SK-N-SH treated with all-trans-retinoic acid at 6 μM for 48 hours (cell line): ENCODE measurements around the gene IRF2BPL.
A peak's percentile ranks its signal among the peaks of the same experiment; 100 is the strongest.

Source experiments
- ATAC-seq: fragments of 200-7000 bp; cut with Tn5 transposase; 3 replicates; pipeline ENCODE4 v1.9.1; 2020; ENCODE audit warnings: mild to moderate bottlenecking, moderate library complexity
- ARNTL ChIP-seq: fragments of 450-650 bp; formaldehyde crosslinking; IDR thresholded peaks from 2 replicates; pipeline ENCODE4 v1.5.0; 2020; ENCODE audit warnings: low read depth, mild to moderate bottlenecking, moderate library complexity, borderline replicate concordance
- BACH2 ChIP-seq: fragments of 250-450 bp; sonication (Bioruptor Pico); IDR thresholded peaks from 2 replicates; pipeline ENCODE4 v1.9.0; 2021; ENCODE audit warnings: mild to moderate bottlenecking, borderline replicate concordance
- CREB5 ChIP-seq: fragments of 250-450 bp; sonication (Bioruptor Pico); IDR thresholded peaks from 2 replicates; pipeline ENCODE4 v1.5.1; 2020; ENCODE audit warnings: low read depth, mild to moderate bottlenecking, moderate library complexity
- CSDC2 ChIP-seq: fragments of 250-450 bp; sonication (Bioruptor Pico); IDR thresholded peaks from 2 replicates; pipeline ENCODE4 v1.5.0; 2020; ENCODE audit warnings: mild to moderate bottlenecking, moderate library complexity
- CSRNP3 ChIP-seq: fragments of 250-450 bp; sonication (Bioruptor Pico); IDR thresholded peaks from 2 replicates; pipeline ENCODE4 v1.5.1; 2021; ENCODE audit warnings: mild to moderate bottlenecking, moderate library complexity
- ESRRG ChIP-seq: fragments of 250-450 bp; sonication (Bioruptor Pico); IDR thresholded peaks from 2 replicates; pipeline ENCODE4 v1.6.1; 2021; ENCODE audit warnings: mild to moderate bottlenecking
- GLIS3 ChIP-seq: fragments of 250-450 bp; sonication (Bioruptor Pico); IDR thresholded peaks from 2 replicates; pipeline ENCODE4 v1.5.0; 2020; ENCODE audit warnings: mild to moderate bottlenecking, moderate library complexity
- ISL1 ChIP-seq: fragments of 250-450 bp; sonication (Bioruptor Pico); IDR thresholded peaks from 2 replicates; pipeline ENCODE4 v2.1.2; 2022; ENCODE audit warnings: mild to moderate bottlenecking, moderate library complexity
- OSR1 ChIP-seq: fragments of 250-450 bp; sonication (Bioruptor Pico); IDR thresholded peaks from 2 replicates; pipeline ENCODE4 v1.8.0; 2022; ENCODE audit warnings: moderate library complexity, mild to moderate bottlenecking, inconsistent platforms
- PATZ1 ChIP-seq: fragments of 250-450 bp; sonication (Bioruptor Pico); IDR thresholded peaks from 2 replicates; pipeline ENCODE4 v1.8.0; 2020; ENCODE audit warnings: mild to moderate bottlenecking, moderate library complexity, borderline replicate concordance
- POU6F1 ChIP-seq: fragments of 250-450 bp; sonication (Bioruptor Pico); IDR thresholded peaks from 2 replicates; pipeline ENCODE4 v1.8.0; 2021; ENCODE audit warnings: low read depth, mild to moderate bottlenecking, moderate library complexity, borderline replicate concordance
- RARB ChIP-seq: fragments of 250-450 bp; sonication (Bioruptor Pico); IDR thresholded peaks from 2 replicates; pipeline ENCODE4 v1.8.0; 2021; ENCODE audit warnings: mild to moderate bottlenecking, moderate library complexity
- TCF4 ChIP-seq: fragments of 250-450 bp; sonication (Bioruptor Pico); IDR thresholded peaks from 2 replicates; pipeline ENCODE4 v1.8.0; 2021; ENCODE audit warnings: mild to moderate bottlenecking, moderate library complexity, borderline replicate concordance
- TOX ChIP-seq: fragments of 250-450 bp; sonication (Bioruptor Pico); IDR thresholded peaks from 2 replicates; pipeline ENCODE4 v1.8.0; 2021; ENCODE audit warnings: mild to moderate bottlenecking, moderate library complexity, borderline replicate concordance
- TSHZ2 ChIP-seq: fragments of 250-450 bp; sonication (Bioruptor Pico); IDR thresholded peaks from 2 replicates; pipeline ENCODE4 v1.5.0; 2020; ENCODE audit warnings: mild to moderate bottlenecking, moderate library complexity
- ZFP30 ChIP-seq: fragments of 450-650 bp; formaldehyde crosslinking; IDR thresholded peaks from 2 replicates; pipeline ENCODE4 v1.5.0; 2022; ENCODE audit warnings: mild to moderate bottlenecking, moderate library complexity
- ZNF70 ChIP-seq: fragments of 450-650 bp; formaldehyde crosslinking; IDR thresholded peaks from 2 replicates; pipeline ENCODE4 v1.5.0; 2020; ENCODE audit warnings: mild to moderate bottlenecking, moderate library complexity

Gene IRF2BPL

GRCh38 chr14:77031759-77032490 is 3.4 kb upstream of the IRF2BPL start:
- ATAC-seq: 0 out of 3 replicates have a peak, but pooled peaks have one; percentile 4
- no peak for TF ChIP-seq TCF4 (CRISPR knock-in tag)
- no peak for TF ChIP-seq ZNF70 (CRISPR knock-in tag)
- no peak for TF ChIP-seq ZFP30 (CRISPR knock-in tag)
- no peak for TF ChIP-seq ARNTL
- TF ChIP-seq PATZ1 (CRISPR knock-in tag): no peak; the same call in 1 of the 2 replicates
- TF ChIP-seq POU6F1: no peak
- no peak for TF ChIP-seq TSHZ2 (CRISPR knock-in tag)
- no peak for TF ChIP-seq BACH2 (CRISPR knock-in tag)
- no peak for TF ChIP-seq RARB (CRISPR knock-in tag)

- TF ChIP-seq PATZ1 (CRISPR knock-in tag) (peak; percentile 93), ESRRG (no peak)
- TF ChIP-seq, all 23 proteins: peak for 1
- peak; percentile 24 for ATAC-seq
Observed at GRCh38 chr14:77027538-77028383, 747 bp downstream of the IRF2BPL start.

- 0 out of 3 replicates have a peak, but pooled peaks have one; percentile 1 for ATAC-seq
- TF ChIP-seq CSDC2 (CRISPR knock-in tag): no peak
- no peak for TF ChIP-seq TOX (CRISPR knock-in tag)
- no peak for TF ChIP-seq CREB5 (CRISPR knock-in tag)
- no peak for TF ChIP-seq ISL1
- no peak for TF ChIP-seq GLIS3 (CRISPR knock-in tag)
- TF ChIP-seq OSR1 (CRISPR knock-in tag): no peak
- no peak for TF ChIP-seq BACH2 (CRISPR knock-in tag)
- TF ChIP-seq ESRRG: no peak
- TF ChIP-seq CSRNP3 (CRISPR knock-in tag): no peak
- TF ChIP-seq POU6F1: no peak
- TF ChIP-seq TCF4 (CRISPR knock-in tag): no peak
- TF ChIP-seq ZNF70 (CRISPR knock-in tag): no peak
- TF ChIP-seq, all 23 proteins: peak for 0
Observed at GRCh38 chr14:77026930-77027537, 1.5 kb downstream of the IRF2BPL start.
